NCI-H2196 (cell line): ENCODE measurements around the gene GLYATL1B.
"Not testable (repeated sequence)": the region's sequence is repeated elsewhere in the genome, so short reads cannot be mapped to it uniquely, and the experiment has no call there.

Source experiments
- DNase-seq: peaks from one replicate; lab custom pipeline; 2025; ENCODE audit not compliant: unreplicated experiment; lab: John Stamatoyannopoulos, UW

Gene GLYATL1B

GRCh38 chr11:59086007-59086406 lies at the start of gene GLYATL1B:
Gene GLYATL1B (plus strand): TSS chr11:59086307. CDS start chr11:59086307, 0 bp downstream.
- not testable (repeated sequence) for DNase-seq

GRCh38 chr11:59036542-59036941 lies 49.6 kb upstream of the GLYATL1B start:
- not testable (repeated sequence) for DNase-seq

GRCh38 chr11:59037434-59037833 lies 48.7 kb upstream of the GLYATL1B start:
- DNase-seq: peak; percentile 25

GRCh38 chr11:59040607-59041006 lies 45.5 kb upstream of the GLYATL1B start:
- DNase-seq: peak; percentile 52

- not testable (repeated sequence) for DNase-seq
Observed at GRCh38 chr11:59051383-59051782, 34.7 kb upstream of the GLYATL1B start.

GRCh38 chr11:59052355-59052754 lies 33.8 kb upstream of the GLYATL1B start:
- not testable (repeated sequence) for DNase-seq

- peak; percentile 19 for DNase-seq
Observed at GRCh38 chr11:59053387-59053786, 32.7 kb upstream of the GLYATL1B start.

- DNase-seq: peak; percentile 88
Observed at GRCh38 chr11:59058120-59059033, 27.7 kb upstream of the GLYATL1B start.

- DNase-seq: not testable (repeated sequence)
Observed at GRCh38 chr11:59060096-59060495, 26.0 kb upstream of the GLYATL1B start.

- no peak for DNase-seq
Observed at GRCh38 chr11:59062602-59063529, 23.2 kb upstream of the GLYATL1B start.

GRCh38 chr11:59063996-59064727 lies 21.9 kb upstream of the GLYATL1B start:
- DNase-seq: not testable (repeated sequence)

- DNase-seq: no peak
Observed at GRCh38 chr11:59069087-59069486, 17.0 kb upstream of the GLYATL1B start.

GRCh38 chr11:59076876-59077571 lies 9.1 kb upstream of the GLYATL1B start:
- DNase-seq: no peak

GRCh38 chr11:59078435-59078834 lies 7.7 kb upstream of the GLYATL1B start:
- DNase-seq: no peak

GRCh38 chr11:59079086-59079485 lies 7.0 kb upstream of the GLYATL1B start:
- DNase-seq: no peak

- DNase-seq: not testable (repeated sequence)
Observed at GRCh38 chr11:59080421-59080820, 5.7 kb upstream of the GLYATL1B start.

- not testable (repeated sequence) for DNase-seq
Observed at GRCh38 chr11:59081430-59082020, 4.6 kb upstream of the GLYATL1B start.

- DNase-seq: no peak
Observed at GRCh38 chr11:59088162-59088561, 2.1 kb downstream of the GLYATL1B start.

GRCh38 chr11:59093576-59093975 lies 7.5 kb downstream of the GLYATL1B start:
- DNase-seq: not testable (repeated sequence)

GRCh38 chr11:59095225-59095624 lies 9.1 kb downstream of the GLYATL1B start:
- DNase-seq: not testable (repeated sequence)
